HG03354 (cell line): ENCODE measurements around the gene PLA2G4D.

Source experiments
- ATAC-seq: cut with Tn5 transposase; IDR thresholded peaks from one replicate; pipeline ENCODE4 v1.9.1; 2021; ENCODE audit warnings: mild to moderate bottlenecking; ENCODE audit not compliant: unreplicated experiment, poor library complexity, severe bottlenecking

Gene PLA2G4D

GRCh38 chr15:42094512-42094963, at the start of gene PLA2G4D:
Gene PLA2G4D (minus strand): TSS chr15:42094562. CDS start chr15:42094459, 103 bp downstream.
- no peak for ATAC-seq

GRCh38 chr15:42143356-42143755, 49.0 kb upstream of the PLA2G4D start:
- ATAC-seq = no peak

- ATAC-seq = no peak
Observed at GRCh38 chr15:42141795-42142667, 47.7 kb upstream of the PLA2G4D start.

- ATAC-seq = no peak
Observed at GRCh38 chr15:42141246-42141645, 46.9 kb upstream of the PLA2G4D start.

GRCh38 chr15:42140383-42141070, 46.2 kb upstream of the PLA2G4D start:
- no peak for ATAC-seq

GRCh38 chr15:42139596-42139995, 45.2 kb upstream of the PLA2G4D start:
- ATAC-seq = no peak

GRCh38 chr15:42138968-42139386, 44.6 kb upstream of the PLA2G4D start:
- no peak for ATAC-seq

GRCh38 chr15:42138411-42138810, 44.0 kb upstream of the PLA2G4D start:
- no peak for ATAC-seq

GRCh38 chr15:42137461-42138261, 43.3 kb upstream of the PLA2G4D start:
- no peak for ATAC-seq

GRCh38 chr15:42136513-42136912, 42.2 kb upstream of the PLA2G4D start:
- ATAC-seq = no peak

- no peak for ATAC-seq
Observed at GRCh38 chr15:42135351-42135750, 41.0 kb upstream of the PLA2G4D start.

GRCh38 chr15:42134617-42135245, 40.4 kb upstream of the PLA2G4D start:
- ATAC-seq = no peak

- ATAC-seq = no peak
Observed at GRCh38 chr15:42133886-42134502, 39.6 kb upstream of the PLA2G4D start.

- no peak for ATAC-seq
Observed at GRCh38 chr15:42133356-42133755, 39.0 kb upstream of the PLA2G4D start.

GRCh38 chr15:42131826-42132806, 37.8 kb upstream of the PLA2G4D start:
- ATAC-seq = no peak

- no peak for ATAC-seq
Observed at GRCh38 chr15:42131006-42131405, 36.6 kb upstream of the PLA2G4D start.

GRCh38 chr15:42130246-42130986, 36.1 kb upstream of the PLA2G4D start:
- no peak for ATAC-seq
